ENCODE measurements around the gene DNAH8.

DNA sequence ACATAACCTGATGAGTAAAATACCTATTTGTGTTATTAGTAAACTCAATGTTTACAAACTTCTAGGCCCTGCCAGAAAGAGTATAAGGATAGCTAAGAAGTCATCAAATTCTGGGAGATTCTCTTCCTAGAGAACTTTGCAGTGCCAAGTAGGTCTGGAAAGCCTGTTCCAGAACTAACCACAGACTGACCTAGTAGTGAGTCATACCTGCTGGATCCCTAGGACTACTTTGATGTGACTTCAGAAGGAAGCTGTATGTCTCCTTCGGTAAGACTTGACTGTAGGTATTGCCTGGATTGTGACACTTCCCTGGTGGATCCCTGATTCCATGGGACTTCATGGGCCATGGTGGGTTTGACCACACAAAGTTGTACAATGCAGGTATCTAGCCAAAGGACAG is 131.7 kb downstream of the DNAH8 start:
- TF ChIP-seq, protein P1, sequence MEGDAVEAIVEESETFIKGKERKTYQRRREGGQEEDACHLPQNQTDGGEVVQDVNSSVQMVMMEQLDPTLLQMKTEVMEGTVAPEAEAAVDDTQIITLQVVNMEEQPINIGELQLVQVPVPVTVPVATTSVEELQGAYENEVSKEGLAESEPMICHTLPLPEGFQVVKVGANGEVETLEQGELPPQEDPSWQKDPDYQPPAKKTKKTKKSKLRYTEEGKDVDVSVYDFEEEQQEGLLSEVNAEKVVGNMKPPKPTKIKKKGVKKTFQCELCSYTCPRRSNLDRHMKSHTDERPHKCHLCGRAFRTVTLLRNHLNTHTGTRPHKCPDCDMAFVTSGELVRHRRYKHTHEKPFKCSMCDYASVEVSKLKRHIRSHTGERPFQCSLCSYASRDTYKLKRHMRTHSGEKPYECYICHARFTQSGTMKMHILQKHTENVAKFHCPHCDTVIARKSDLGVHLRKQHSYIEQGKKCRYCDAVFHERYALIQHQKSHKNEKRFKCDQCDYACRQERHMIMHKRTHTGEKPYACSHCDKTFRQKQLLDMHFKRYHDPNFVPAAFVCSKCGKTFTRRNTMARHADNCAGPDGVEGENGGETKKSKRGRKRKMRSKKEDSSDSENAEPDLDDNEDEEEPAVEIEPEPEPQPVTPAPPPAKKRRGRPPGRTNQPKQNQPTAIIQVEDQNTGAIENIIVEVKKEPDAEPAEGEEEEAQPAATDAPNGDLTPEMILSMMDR (IDR thresholded peaks at IDR 0.05): no peak
- TF ChIP-seq, protein P2, sequence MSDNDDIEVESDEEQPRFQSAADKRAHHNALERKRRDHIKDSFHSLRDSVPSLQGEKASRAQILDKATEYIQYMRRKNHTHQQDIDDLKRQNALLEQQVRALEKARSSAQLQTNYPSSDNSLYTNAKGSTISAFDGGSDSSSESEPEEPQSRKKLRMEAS (IDR thresholded peaks at IDR 0.05; ENCODE audit: low read depth): no peak
- TF ChIP-seq POLR2AphosphoS5 (IDR thresholded peaks at IDR 0.05; ENCODE audit: low read depth, low read length) (no peak), EZH2phosphoT487 (IDR thresholded peaks at IDR 0.05; ENCODE audit: borderline replicate concordance, low read depth) (no peak), EP300 (IDR thresholded peaks at IDR 0.05; ENCODE audit: borderline replicate concordance in 1 of 2, low read depth in 1 of 2, low read length in 1 of 2) (no peak), RFX5 (IDR thresholded peaks at IDR 0.05; ENCODE audit: low read length) (no peak)
- TF ChIP-seq, protein P3, sequence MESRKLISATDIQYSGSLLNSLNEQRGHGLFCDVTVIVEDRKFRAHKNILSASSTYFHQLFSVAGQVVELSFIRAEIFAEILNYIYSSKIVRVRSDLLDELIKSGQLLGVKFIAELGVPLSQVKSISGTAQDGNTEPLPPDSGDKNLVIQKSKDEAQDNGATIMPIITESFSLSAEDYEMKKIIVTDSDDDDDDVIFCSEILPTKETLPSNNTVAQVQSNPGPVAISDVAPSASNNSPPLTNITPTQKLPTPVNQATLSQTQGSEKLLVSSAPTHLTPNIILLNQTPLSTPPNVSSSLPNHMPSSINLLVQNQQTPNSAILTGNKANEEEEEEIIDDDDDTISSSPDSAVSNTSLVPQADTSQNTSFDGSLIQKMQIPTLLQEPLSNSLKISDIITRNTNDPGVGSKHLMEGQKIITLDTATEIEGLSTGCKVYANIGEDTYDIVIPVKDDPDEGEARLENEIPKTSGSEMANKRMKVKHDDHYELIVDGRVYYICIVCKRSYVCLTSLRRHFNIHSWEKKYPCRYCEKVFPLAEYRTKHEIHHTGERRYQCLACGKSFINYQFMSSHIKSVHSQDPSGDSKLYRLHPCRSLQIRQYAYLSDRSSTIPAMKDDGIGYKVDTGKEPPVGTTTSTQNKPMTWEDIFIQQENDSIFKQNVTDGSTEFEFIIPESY (IDR thresholded peaks at IDR 0.05; ENCODE audit: borderline replicate concordance, low read depth): no peak
- TF ChIP-seq, protein P4, sequence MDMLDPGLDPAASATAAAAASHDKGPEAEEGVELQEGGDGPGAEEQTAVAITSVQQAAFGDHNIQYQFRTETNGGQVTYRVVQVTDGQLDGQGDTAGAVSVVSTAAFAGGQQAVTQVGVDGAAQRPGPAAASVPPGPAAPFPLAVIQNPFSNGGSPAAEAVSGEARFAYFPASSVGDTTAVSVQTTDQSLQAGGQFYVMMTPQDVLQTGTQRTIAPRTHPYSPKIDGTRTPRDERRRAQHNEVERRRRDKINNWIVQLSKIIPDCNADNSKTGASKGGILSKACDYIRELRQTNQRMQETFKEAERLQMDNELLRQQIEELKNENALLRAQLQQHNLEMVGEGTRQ (IDR thresholded peaks at IDR 0.05; ENCODE audit: borderline replicate concordance, low read depth, low read length): no peak
